Ovary (tissue), 3 donors: ENCODE results near the gene GLRA2.

Experiments
- EP300 ChIP-seq: sonication (generic); formaldehyde crosslinking; IDR thresholded peaks from one replicate; pipeline ENCODE4 v1.6.1; 2017; ENCODE audit warnings: antibody characterized with exemption
- POLR2A ChIP-seq: fragments of 450-650 bp; IDR thresholded peaks from one replicate; pipeline ENCODE4 v1.6.1; 2017; ENCODE audit warnings: antibody characterized with exemption, mild to moderate bottlenecking, moderate library complexity
- TF ChIP-seq, protein P1 (sequence below), 3 donors: fragments of 450-650 bp in 2 of 3; fragments of 200-600 bp in 1 of 3; IDR thresholded peaks; one replicate each; pipeline versions ENCODE4 v1.5.1 to v1.8.0; 2016 to 2022; ENCODE audit warnings: antibody characterized with exemption in 3 of 3, mild to moderate bottlenecking in 1 of 3
- donor health status: DM: no; HTN: no; CAD: no.

GRCh38 chrX:14505648-14506047 is 23.7 kb upstream of the GLRA2 start:
- TF ChIP-seq POLR2A = no peak
- TF ChIP-seq, protein P1, sequence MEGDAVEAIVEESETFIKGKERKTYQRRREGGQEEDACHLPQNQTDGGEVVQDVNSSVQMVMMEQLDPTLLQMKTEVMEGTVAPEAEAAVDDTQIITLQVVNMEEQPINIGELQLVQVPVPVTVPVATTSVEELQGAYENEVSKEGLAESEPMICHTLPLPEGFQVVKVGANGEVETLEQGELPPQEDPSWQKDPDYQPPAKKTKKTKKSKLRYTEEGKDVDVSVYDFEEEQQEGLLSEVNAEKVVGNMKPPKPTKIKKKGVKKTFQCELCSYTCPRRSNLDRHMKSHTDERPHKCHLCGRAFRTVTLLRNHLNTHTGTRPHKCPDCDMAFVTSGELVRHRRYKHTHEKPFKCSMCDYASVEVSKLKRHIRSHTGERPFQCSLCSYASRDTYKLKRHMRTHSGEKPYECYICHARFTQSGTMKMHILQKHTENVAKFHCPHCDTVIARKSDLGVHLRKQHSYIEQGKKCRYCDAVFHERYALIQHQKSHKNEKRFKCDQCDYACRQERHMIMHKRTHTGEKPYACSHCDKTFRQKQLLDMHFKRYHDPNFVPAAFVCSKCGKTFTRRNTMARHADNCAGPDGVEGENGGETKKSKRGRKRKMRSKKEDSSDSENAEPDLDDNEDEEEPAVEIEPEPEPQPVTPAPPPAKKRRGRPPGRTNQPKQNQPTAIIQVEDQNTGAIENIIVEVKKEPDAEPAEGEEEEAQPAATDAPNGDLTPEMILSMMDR (IDR thresholded peaks at IDR 0.05) = no peak
- TF ChIP-seq EP300 = no peak
